HG02973 (cell line): Measurements from ENCODE around the gene SLC12A5.

Source experiments
- ATAC-seq: cut with Tn5 transposase; IDR thresholded peaks from one replicate; pipeline ENCODE4 v1.9.1; 2021; ENCODE audit warnings: moderate library complexity; ENCODE audit not compliant: unreplicated experiment

SLC12A5 gene

DNA sequence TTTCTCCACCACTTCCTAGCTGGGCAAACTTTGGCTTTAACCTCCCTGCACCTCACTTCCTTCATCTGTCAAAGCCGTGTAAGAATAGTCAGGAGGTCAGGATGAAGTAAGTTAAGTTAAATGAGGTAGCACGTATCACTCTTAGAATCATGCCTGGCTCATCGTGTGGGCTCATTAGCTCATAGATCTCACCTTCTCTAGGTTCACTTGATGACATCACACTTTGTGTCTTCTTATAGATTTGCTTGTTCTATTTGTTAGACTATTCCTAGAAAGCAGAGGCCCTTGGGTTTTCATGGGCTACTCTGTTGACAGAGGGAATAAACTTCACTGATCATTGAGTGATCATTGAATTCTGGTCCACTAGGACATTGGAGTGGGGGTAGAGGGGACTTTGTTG, 72.9 kb downstream of the SLC12A5 start:
- no peak for ATAC-seq

DNA sequence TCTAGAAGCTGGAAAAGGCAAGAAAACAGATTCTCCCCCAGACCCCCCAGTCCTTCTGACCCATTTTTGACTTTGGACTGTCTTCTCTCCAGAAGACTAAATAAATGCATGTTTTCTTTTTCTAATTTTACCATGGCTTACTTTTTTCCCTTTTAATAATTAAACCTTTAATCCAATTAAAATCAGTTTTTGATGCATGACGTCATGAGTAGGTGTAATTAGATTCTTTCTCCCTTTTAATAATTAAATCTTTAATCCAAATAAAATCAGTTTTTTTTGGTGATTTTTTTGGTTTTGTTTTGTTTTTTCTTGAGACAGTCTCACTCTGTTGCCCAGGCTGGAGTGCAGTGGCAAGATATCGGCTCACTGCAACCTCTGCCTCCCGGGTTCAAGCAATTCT, 73.9 kb downstream of the SLC12A5 start:
- no peak for ATAC-seq

DNA sequence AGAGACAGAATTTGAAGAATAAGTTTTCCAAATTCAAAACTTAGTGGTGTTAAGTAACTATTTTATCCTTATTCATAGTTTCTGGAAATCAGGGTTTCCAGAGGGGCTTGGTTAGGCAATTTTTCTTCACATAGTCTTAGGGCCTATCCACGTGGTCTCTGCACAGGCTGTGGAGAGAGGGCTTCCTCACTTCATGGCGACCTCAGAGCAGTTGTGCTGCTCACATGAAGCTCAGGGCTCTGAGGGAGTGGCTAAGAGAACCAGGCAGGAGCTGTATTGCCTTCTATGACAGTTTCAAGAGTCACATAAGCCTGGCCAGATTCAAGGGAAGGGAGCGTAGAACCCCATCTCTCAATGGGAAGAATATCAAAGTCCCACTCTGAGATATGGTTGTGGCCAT, 75.2 kb downstream of the SLC12A5 start:
- no peak for ATAC-seq

DNA sequence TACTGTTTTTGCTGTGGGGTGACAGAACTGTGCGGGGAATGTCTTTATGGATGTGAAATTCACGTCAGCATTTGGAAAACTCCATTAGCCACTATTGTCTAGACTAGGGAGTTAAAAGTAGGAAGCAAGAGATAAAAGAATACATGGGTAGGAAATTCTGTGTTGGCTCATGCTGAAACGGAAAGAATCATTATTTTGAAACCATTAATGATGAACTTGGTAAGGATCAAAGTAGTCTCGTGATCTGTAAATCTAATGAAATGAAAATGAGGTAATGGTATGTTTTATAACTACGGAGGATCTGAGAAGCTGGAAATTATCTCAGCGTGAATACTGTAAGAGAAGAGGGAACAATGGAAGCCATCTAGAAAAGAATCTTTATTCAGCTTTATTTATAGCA, 78.0 kb downstream of the SLC12A5 start:
- ATAC-seq, result no peak

DNA sequence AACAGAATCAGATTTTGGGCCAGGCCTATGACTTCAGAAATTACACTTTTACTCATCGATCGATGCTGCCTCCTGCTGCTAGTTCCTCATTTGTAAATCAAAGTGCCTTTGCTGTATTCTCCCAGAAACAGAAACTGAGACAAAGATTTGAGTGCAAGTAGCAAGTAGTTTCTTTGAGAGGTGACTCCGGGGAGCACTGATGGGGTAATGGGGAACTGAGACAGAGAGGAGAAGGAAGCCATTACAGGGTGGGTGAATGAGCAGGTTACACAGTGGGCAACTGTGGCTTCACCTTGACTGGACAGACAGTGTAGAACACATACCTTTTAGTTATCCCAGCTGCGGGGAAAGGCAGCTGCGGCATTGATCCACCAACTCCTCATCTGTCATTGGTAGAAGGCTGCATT, 79.4 kb downstream of the SLC12A5 start:
- peak; percentile 67 for ATAC-seq

DNA sequence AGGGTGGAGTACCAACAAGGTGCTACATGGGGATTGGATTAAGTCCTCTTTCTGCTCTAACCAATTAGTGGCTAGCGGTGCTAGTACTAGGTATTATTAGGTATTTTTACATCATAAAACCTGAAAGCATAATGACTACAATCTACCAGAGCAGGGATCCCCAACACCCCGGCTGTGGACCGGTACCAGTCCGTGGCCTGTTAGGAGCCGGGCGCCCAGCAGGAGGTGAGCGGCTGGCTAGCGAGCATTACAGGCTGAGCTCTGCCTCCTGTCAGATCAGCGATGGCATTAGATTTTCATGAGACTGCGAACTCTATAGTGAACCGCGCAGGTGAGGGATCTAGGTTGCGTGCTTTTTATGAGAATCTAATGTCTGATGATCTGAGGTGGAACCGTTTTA, 80.0 kb downstream of the SLC12A5 start:
- no peak for ATAC-seq
